HG03571 (cell line): ENCODE results near the gene PDE6D.

ENCODE experiments used
- ATAC-seq: cut with Tn5 transposase; IDR thresholded peaks from one replicate; pipeline ENCODE4 v1.9.1; 2021; ENCODE audit not compliant: unreplicated experiment

The PDE6D gene

DNA sequence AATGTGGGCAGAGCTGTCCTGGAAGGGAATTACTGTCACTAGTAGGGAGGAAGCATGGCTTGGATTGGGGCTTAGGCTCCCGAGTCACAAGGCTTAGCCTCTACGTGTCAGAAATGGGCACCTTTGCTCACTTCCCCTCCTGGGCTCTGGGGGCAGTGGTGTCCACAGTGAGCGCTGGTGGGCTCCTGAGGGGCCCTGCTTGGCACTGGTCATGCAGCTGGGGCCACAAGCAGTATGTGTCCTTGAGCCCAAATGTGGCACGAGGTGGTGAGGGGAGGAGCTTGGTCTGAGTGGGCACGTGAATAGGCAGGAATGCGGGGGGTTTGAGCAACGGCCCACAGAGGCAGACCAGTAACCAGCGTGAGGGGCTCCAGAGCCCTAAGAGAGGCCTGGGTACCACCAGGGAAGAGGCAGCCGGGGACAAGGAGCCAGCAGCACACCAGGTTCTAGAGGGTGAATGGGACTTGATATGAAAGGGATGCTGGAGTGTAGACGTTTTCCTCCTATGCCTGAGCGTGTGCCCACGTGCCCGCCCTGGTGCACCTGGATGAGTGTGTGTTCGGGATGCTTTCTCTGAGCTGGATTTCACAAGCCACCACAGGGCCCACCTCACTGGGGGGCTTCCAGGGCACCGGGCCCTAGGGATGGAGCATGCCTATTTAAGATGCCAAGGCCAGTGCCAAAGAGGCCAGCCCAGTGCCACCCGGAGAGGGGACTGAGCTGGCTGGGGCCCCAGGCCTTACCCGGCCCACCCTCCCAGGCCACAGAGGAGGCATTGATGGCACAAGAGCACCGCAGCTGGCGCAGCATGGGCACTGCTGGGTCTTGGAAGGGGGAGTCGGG, 95.5 kb downstream of the PDE6D start:
- no peak for ATAC-seq

DNA sequence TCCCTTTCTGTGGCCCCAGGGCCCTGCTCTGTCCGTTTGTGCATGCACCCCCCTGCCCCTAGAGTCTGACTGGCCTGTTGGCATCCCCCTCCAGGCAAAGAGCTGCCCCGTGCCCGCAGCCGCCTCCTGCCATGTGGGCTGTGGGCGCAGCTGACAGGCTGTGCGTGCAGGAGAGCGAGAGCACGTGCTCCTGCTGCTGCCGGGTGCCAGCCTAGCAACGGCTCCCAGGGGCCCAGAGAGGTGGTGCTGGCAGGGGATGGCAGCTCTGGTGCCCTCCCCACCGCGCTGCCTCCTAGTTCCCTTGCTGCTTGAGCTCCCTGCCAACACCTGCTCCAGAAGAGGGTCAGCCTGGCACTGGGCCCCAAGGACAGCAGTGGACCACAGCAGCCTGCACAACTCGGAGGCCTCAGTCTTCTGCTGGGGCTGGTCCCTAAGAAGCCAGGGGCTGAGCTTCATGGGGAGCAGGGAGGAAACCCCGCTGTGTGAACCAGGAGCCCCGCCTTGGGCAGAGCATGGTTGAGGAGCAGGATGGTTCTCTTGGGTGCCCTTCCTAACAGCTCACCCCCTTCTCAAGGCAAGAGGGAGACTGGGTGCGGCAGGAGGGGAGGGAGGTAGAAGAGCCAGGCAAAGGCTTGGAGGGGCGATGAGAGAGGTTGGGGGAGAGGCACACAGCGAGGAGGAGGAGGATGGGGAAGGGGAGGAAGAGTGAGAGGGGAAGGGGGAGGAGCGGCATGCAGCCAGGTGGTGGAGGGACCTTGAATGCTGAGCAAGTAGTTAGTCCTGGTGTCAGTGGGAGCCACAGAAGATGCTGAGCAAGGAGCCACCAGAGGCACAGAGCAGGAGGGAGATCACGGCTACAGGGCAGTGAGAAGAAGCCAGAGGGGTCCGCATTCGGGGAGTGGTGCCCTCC, 96.5 kb downstream of the PDE6D start:
- ATAC-seq, result no peak

DNA sequence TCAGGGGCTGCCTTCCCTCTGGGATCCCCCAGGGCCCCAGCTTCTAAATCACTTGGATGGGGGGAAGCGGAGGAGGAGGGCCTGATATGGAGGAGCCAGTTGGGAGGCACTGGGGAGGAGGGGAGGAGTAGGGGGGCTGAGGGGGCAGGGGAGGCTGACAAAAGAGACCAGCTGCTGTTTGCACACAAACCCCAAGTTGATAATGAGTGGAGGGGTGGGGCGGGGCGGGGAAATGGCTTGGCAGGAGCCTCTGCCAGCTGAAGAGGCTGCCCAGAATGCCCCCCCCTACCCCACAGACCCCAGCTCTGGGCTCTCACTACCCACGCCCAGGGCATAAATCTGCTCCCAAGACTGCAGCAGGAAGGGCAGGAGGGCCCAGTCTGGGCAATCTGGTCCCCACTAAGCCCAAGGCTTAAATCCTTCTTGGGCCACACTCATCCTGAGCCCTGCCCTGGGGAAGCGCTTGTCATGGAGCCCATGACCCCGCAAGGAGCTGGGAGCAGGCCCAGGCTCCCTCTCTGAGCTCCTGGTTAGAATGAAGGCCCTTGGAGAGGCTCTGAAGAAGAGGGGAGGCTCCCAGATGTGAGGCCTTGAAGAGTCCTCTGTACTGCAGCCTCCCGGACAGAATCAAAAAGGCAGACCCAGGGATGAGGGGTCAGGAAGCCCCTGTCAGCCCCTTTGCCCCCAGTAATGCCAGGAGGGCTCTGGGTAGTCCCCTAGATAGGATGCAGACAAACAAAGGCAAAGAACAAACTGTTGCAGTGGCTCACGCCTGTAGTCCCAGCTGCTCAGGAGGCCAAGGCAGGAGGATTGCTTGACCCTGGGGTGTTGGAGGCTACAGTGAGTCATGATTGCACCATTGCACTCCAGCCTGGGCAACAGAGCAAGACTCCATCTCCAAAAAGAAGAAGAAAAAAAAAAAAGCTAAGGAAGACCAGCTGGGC, 97.5 kb downstream of the PDE6D start:
- ATAC-seq, result no peak

DNA sequence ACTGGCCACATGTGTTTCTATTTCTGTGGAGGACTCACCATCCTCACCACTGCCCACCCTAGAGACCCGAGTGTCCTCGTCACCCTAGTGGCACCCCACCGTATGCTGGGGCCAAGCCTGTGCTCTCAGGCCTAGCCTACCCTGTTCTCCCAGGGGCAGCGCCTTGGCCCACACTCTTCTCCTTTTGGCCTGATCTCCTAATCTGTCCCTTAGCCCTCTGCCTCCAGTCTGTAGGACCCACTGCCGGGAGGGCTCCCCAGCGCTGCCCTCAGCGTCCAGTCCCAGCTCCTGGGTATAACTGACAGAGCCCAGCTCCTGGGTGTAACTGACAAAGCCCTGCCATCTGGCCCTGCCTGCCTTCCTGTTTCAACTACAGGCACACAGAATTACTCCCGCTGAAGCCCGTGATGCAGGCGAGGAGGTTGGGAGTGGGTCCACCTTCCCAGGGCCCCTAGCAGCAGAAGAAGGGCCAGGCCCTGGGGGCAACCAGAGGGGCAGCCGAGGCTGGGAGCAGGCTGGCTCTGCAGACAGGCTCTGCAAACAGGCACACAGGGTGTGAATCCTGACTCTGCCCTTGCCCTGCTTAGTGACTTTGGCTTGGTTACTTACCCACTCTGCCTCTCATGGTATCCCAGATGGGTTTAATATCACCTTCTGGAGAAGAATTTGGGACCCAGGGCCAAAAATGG, 98.3 kb downstream of the PDE6D start:
- no peak for ATAC-seq
